GM13976 (cell line): Measurements from ENCODE around the gene RAB26.
"Not testable (repeated sequence)": the region's sequence is repeated elsewhere in the genome, so short reads cannot be mapped to it uniquely, and the experiment has no call there.

ENCODE experiments used
- DNase-seq: peaks from one replicate; pipeline ENCODE4 v3.0.0; 2012; ENCODE audit warnings: low spot score
- CTCF ChIP-seq: IDR thresholded peaks from 2 replicates; pipeline ENCODE4 v1.5.1; 2012; ENCODE audit warnings: borderline replicate concordance, mild to moderate bottlenecking; ENCODE audit not compliant: insufficient read depth; ENCODE audit errors: extremely low read depth, missing control alignments, control extremely low read depth
- in situ Hi-C: fragments of 300-500 bp; cut with MboI; formaldehyde crosslinking; loops from one replicate; pipeline ENCODE4 v1.12.0; 2022; ENCODE audit warnings: low sequenced_read_pairs, mixed read lengths, inconsistent platforms; ENCODE audit not compliant: unreplicated experiment

The RAB26 gene

GRCh38 chr16:2147981-2148671 is at the start of gene RAB26:
Gene RAB26, plus strand, starts transcription at chr16:2148625. Its CDS starts 159 bp downstream, at chr16:2148784.
- in situ Hi-C loops: no loop called here
- no peak for TF ChIP-seq CTCF
- DNase-seq: peak; percentile 71

- in situ Hi-C loops, DNase-seq: not testable (repeated sequence)
Measured at GRCh38 chr16:2101581-2101980, 46.8 kb upstream of the RAB26 start.

GRCh38 chr16:2102471-2102870 is 46.0 kb upstream of the RAB26 start:
- in situ Hi-C loops: no loop called here
- no peak for TF ChIP-seq CTCF
- DNase-seq: no peak

GRCh38 chr16:2104464-2104863 is 44.0 kb upstream of the RAB26 start:
- DNase-seq, in situ Hi-C loops: not testable (repeated sequence)

- DNase-seq, in situ Hi-C loops: not testable (repeated sequence)
Measured at GRCh38 chr16:2105291-2105690, 43.1 kb upstream of the RAB26 start.

- in situ Hi-C loops, DNase-seq: not testable (repeated sequence)
Measured at GRCh38 chr16:2105769-2106168, 42.7 kb upstream of the RAB26 start.

- DNase-seq, in situ Hi-C loops: not testable (repeated sequence)
Measured at GRCh38 chr16:2106211-2106610, 42.2 kb upstream of the RAB26 start.

- in situ Hi-C loops, DNase-seq: not testable (repeated sequence)
Measured at GRCh38 chr16:2107121-2107790, 41.2 kb upstream of the RAB26 start.

GRCh38 chr16:2107791-2108125 is 40.7 kb upstream of the RAB26 start:
- DNase-seq, in situ Hi-C loops: not testable (repeated sequence)

GRCh38 chr16:2108446-2109270 is 39.8 kb upstream of the RAB26 start:
- DNase-seq, in situ Hi-C loops: not testable (repeated sequence)

- DNase-seq, in situ Hi-C loops: not testable (repeated sequence)
Measured at GRCh38 chr16:2109271-2109580, 39.2 kb upstream of the RAB26 start.

GRCh38 chr16:2109872-2110271 is 38.6 kb upstream of the RAB26 start:
- DNase-seq, in situ Hi-C loops: not testable (repeated sequence)

- in situ Hi-C loops, DNase-seq: not testable (repeated sequence)
Measured at GRCh38 chr16:2110332-2111008, 38.0 kb upstream of the RAB26 start.

GRCh38 chr16:2111009-2111353 is 37.4 kb upstream of the RAB26 start:
- DNase-seq, in situ Hi-C loops: not testable (repeated sequence)

- in situ Hi-C loops, DNase-seq: not testable (repeated sequence)
Measured at GRCh38 chr16:2111412-2112335, 36.8 kb upstream of the RAB26 start.
